GM19397 (cell line): Measurements from ENCODE around the gene PLEKHB2.
"Not testable (repeated sequence)": the region's sequence is repeated elsewhere in the genome, so short reads cannot be mapped to it uniquely, and the experiment has no call there.

ENCODE experiments used
- ATAC-seq: cut with Tn5 transposase; IDR thresholded peaks from one replicate; pipeline ENCODE4 v1.9.1; 2021; ENCODE audit warnings: mild to moderate bottlenecking, moderate library complexity; ENCODE audit not compliant: unreplicated experiment

The PLEKHB2 gene

DNA sequence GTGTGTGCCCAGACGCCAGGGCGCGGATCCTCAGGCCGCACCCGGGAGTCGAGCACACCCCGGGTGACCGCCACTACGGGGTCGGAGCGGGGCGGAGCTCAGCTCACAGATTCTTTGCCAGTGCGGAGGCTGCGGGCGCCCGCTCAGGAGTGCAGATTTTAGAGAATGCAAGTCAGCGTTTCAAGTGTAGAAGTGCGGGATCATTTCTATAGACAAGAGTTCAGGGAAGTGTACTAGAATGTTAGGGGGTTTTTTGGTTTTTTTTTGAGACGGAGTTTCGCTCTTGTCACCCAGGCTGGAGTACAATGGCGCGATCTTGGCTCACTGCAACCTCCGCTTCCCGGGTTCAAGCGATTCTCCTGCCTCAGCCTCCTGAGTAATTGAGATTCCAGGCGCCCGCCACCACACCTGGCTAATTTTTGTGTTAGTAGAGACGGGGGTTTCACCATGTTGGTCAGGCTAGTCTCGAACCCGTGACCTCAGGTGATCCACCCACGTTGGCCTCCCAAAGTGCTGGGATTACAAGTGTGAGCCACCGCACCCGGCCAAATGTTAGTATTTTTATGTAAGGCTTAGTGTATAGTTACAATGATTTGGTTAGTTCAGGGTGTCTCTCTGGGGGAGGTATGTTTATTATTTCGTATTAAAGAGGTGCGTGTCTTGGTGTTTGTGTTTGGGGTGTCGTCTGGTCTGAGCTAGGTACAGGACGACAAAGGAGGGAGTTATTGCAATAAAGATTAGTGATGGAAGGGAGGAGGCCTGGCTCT, 11.3 kb upstream of the PLEKHB2 start:
- peak; percentile 68 for ATAC-seq

DNA sequence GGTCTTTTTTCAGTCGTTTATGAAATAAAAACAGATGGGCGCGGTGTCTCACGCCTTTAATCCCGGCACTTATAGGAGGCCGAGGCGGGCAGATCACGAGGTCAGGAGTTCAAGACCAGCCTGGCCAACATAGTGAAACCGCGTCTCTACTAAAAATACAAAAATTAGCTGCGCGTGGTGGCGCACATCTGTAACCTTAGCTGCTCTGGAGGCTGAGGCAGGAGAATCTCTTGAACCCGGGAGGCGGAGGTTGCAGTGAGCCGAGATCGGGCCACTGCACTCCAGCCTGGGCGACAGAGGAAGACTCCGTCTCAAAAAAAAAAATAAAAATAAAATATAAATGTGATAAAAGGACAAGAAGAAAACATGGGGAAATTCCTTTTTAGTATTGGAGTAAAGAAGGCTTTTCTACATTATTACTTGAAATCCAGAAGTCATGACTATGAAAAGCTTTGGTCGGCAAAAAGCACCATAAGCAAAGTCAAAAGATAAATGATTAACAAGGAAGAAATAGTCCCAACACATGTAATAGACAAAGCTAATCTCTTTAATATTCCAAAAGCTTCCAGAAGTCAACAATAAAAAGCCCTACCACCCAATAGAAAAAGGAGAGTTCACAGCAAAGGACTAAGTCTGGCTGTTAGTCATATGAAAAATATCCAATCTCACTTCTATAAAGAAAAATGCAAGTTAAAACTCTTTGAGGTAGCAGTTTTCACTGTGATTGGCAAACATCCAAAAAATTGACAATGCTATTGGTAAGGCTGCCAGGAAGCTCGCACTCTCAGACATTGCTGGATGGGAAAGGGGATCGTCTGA, 10.5 kb upstream of the PLEKHB2 start:
- no peak for ATAC-seq

DNA sequence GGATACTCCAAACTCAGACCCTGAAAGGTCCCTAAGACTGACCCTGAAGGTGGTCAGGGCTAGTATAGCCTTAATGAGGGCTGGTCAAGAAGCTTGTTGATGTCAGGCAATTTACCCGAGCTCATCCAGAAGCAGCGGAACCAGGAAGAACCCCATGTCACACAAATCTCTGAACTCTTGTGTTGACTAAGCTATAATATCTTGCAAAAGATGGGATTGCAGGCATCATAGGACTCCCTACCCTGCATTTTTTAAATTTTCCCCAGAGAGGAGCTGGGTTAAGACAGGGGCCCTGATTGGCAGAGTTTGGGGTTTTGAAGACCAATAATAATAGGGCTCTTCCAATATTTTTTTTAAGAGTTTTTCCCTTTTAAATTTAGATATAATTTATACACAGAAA, 2.0 kb upstream of the PLEKHB2 start:
- no peak for ATAC-seq

DNA sequence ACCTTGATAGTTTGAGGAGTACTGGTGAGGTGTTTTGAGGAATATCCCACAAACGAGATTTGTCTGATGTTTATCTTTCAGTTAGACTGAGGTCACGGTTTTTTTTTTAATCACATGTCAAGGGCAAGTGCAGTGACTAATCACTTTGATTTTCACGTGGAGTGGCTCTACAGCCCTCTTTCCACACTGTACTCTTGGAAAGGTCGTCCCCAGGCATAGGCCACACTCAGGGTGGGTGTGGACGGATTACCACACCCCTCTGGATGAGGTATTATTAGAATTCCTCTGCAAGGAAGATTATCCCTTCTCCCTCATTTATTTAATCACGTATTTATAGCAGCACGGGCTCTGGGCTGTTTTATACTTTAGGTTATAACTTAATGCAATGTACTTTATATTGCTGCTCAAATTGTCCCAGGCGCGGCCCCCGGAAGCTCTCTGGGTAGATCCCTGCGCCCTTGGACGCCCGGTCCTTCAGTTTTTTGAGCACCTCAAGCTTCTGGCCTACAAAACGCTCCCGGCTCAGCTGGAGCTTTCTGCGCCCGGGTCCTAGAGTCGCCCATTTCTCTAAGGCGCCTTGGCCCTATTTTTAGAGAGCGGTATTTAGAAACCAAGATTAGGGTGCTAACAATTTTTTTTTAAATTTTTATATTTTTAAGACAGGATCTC, 515 bp upstream of the PLEKHB2 start:
- ATAC-seq: peak; percentile 62

DNA sequence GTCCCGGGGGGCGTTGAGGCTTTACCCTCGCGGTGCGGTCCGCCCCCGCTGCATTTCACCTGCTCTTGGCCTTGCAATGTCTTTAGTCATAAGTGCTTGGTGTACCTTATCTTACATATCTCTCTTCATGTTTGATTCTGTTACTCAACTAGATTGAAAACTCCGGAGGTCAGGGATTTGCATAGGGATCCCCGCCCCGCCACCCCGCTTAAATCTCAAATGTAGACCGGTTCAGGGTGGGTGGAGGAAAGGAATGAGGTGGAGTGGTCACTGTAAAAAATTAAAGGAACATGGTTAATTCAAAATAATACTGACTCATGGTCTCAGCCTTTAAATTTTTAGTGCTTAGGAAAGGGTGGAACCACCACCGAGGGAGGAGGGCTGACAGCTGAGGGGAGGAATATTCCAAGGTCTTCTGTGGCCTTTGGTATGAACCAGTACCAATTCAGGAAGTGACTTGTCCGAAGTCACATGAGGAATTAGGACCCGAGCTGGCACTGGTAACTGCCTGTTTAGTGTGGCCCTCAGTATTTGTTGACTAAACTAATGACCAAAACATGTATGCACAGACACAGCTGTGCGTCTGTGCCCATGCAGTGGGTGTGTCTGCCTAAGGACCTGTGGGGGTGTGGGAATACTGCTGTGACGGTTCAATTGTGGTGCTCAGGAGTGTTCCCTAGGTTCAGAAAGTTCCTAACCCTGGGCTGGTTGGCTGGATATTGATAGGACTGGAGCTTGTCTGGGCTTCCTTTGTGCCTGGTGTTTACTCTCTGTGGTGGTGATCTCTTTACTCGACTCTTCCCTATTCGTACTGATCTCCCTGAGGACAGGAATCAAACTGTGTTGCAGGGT, 1.0 kb downstream of the PLEKHB2 start:
- ATAC-seq: peak; percentile 37

DNA sequence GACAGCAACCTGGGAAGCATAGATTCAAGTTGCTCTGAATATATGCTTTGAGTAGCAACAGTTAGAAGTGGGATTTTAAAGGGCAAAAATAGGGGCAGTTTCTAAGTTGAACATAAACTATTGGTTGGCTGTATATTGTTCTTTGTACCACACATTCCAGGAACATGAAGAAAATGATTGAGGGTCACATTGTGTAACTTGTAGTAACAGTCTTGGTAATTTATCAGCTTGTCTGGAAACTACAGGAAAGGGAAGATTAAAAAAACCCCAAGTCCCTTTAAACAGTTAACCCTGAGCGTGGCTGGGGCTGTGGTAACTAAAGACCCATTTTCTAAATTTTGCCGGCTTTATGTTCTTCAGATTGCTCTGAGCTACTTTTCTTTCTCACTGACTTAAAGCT, 7.4 kb downstream of the PLEKHB2 start:
- no peak for ATAC-seq

DNA sequence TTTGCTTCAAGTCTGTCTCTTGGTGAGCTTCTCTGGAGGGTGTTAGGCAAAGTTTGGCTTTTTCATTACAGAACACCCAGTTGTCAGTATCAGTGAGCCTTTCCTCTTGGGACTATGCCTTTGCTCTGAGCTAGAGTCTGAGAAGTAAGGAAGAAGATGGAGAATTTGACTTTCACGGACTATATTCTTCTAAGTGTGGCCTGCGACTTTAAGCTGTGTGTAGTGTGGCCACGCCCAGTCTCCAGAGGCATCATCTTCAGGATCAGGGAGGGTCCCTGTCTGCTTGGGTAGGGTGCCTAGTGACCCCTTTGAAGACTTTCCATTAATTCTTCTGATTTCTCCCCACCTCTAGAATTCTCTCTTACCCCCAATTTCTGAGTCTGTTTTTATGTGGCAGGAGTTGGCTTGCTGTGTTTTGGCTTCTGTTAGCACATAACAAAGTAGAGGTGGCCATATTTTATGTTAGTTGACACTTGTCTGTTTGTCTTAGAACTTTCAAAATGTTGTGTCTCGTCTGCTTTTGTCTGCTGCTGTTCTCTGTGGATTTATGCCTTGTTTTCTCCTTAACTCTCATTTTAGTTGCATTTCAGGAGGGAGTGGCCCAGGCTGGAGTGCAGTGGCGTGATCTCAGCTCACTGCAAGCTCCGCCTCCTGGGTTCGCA, 8.6 kb downstream of the PLEKHB2 start:
- no peak for ATAC-seq

DNA sequence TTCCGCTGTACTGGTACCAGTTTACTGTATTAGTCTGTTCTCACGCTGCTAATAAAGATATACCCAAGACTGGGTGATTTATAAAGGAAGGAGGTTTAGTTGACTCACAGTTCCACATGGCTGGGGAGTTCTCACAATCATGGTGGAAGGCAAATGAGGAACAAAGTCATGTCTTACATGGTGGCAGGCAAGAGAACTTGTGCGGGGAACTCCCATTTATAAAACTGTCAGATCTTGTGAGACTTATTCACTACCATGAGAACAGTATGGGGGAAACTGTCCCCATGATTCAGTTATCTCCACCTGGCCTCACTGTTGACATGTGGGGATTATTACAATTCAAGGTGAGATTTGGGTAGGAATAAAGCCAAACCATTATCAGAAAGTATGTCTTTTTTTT, 9.8 kb downstream of the PLEKHB2 start:
- ATAC-seq: not testable (repeated sequence)

DNA sequence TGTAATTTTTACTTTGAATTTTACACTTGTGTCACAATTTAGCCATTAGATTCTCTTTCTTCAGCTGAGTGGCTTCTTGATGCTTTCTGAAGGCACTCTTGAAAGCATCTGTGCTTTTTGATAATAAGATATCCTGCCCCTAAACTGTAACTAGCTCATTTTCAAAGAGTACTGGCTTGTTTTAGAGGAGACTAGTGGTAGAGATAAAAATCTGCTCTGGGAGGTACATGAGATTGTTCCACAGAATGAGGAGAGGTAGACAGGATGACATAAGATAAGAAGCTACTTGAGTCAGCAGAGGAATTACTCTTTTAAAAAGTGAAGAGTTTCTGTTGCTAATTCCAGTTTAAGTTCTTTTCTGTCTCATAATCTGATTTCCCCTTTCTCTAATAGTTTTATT, 10.6 kb downstream of the PLEKHB2 start:
- ATAC-seq: no peak

DNA sequence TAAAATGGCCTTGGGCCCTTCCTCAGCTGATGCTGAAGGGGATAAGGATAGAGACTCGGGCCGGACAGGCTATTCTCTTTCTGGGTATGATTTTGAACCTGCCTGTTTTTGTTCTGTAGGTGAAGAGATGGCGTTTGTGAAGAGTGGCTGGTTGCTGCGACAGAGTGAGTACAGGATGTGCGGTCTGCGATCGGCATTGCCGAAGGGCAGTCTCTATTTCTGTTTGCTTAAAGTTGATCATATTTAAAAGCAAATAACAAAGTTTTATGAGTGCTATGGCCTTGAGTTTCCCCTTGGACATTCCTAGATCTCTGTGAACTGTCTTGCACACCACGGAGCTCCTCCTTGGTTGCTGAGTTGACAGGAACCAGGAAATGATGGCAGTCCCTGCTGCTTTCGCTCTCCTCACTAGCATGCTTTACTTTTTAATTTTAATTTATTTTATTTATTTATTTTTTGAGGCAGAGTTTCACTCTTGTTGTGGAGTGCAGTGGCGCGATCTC, 15.7 kb downstream of the PLEKHB2 start:
- no peak for ATAC-seq

DNA sequence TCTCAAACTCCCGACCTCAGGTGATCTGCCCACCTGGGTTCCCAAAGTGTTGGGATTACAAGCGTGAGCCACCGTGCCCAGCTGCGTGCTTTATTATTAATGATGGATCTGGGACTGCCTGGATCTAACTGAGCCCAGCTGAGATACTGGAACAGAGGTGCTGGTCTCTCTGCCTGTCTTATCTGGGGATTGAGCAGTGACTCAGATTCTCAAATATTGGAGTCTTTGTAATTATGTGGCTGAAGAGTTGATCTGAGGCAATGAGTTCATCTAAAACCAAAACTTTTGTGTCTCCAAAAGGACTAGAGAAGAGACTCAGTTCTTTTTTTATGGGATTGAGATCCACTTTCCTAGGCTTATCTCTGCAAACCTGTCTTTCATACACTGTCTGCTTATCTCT, 16.3 kb downstream of the PLEKHB2 start:
- no peak for ATAC-seq

DNA sequence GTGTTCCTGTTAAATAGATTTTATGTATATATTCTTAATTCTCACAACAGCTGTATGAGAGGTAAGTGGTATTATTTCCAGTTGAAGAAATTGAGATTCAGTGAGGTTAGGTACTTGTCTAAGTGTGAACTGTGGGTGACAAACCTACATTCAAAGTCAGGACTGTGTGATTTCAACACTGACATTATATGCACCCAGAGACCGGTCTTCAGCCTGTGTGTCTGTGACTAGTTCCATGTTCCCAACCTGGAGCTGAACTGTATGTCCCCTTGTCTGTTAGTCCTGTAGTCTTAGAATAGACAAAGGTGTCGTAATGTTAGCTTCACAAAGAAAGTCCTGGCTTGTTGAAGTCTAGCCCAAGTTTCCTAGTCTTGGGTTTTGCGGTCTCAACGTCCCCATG, 17.4 kb downstream of the PLEKHB2 start:
- no peak for ATAC-seq

DNA sequence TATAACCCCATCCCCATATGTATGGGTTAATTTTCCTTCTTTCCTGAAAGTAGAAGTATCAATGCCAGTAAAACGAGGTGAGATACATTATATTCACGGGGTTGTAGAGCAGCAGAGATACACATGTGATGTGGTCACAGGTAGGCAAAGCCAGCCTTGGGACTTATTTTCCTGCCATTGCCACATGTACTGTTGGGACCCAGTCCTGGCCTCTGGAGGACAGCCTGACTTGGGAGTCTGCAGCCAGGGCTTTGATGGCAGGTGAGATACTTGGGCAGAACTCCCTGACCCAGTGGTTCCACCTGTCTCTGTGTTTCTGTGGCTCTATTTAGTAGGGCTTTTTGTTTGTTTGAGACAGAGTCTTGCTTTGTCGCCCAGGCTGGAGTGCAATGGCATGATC, 18.1 kb downstream of the PLEKHB2 start:
- no peak for ATAC-seq

DNA sequence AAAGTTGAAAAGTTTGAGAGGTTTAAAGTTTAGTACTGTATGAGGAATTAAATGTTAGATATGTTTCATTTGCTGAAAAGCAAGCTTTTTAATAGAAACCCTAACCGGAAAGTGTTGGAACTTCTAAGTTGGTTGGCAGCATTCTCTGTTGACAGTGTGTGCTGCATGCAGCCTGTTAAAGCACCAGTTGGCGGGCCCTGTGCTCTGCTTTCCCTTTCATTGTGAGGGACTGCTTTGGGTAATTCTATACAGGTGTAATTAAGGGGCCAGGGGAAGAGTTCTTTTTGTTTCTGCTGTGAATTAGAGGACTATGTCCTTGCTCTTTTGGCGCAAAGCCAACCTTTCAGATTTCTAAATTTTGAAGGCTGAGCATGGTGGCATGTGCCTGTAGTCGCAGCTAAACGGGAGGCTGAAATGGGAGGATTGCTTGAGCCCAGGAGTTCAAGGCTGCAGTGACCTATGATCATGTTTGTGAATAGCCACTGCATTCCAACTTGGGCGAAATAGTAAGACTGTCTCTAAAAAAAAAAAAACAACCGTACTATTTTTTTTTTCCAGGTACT, 20.1 kb downstream of the PLEKHB2 start:
- no peak for ATAC-seq

DNA sequence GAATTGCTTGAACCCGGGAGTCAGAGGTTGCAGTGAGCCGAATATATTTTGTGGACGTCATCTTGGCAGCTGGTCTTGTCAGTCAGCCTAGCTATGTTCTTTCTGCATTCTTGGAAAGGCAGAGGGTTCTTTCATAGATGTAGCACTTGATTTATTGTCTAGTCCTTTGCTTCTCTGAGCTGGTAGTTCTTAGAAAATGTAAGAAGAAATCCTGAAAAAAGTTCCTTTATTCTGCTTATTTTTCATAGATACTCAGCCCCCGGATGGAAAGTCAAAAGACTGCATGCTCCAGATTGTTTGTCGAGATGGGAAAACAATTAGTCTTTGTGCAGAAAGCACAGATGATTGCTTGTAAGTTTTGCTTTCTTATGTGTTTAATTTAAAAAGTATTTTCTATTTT, 21.3 kb downstream of the PLEKHB2 start:
- ATAC-seq: no peak

DNA sequence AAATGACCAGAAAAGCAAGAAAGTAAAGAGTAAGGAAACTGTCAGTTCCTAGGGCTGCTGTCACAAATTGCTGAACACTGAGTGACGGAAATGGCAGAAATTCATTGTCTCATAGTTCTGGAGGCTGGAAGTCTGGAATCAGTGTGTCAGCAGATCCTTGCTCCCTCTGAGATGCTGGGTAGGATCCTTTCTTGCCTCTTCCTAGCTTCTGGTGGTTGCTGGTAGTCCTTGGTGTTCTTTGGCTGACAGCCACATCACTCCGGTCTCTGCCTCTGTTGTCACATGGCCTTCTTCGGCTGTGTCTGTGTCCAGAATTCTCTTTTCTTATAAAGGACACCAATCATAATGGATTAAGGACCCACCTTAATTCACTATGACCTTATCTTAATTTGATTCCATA, 21.9 kb downstream of the PLEKHB2 start:
- ATAC-seq: no peak

DNA sequence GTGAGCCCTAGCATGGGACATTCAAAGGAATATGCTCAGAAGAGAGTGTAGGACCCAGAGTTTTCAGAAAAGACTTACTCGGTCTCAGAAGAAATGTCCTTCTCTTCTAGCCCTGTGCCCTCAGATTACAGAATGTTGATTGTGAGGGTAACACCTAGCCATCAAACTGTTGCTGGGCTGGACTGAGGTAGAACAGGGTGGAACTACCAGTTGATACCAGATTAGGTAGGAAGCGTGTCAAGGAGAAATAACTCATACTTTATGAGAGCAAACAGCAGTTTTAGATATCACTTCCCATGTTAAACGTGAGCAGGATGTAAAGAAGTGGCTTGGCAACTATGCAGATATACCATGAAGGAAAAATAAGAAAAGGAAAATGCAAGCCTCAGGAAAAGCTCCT, 22.8 kb downstream of the PLEKHB2 start:
- no peak for ATAC-seq

DNA sequence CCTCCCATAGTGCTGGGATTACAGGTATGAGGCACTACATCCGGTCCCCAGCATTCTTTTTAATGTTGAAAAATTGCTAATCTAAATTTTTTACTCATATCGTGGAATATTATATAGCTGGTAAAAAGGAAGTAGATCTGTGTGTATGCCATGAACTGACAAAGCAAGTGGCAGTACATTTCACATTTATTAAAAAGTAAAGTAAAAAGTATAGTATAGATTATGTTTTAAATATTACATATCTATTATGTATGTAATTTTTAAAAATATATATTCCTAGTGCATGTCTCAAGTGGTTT, 25.1 kb downstream of the PLEKHB2 start:
- no peak for ATAC-seq

DNA sequence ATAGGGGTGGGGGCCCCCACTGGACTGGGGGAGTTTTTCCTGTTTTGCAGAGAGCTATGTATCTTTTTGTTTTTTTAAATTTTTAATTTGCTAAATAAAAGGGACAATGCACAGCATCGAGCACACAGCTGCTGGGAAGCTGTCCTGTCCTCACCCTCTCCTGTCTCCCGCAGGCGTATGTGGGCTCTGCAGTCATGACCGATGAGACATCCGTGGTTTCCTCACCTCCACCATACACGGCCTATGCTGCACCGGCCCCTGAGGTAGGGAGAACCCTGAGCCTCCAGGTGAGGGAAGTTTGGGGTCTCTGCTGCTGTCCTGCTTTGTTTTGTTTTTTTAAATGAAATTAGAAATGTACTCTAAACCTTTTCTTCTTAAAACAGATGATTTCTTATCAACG, 27.6 kb downstream of the PLEKHB2 start:
- ATAC-seq: no peak

DNA sequence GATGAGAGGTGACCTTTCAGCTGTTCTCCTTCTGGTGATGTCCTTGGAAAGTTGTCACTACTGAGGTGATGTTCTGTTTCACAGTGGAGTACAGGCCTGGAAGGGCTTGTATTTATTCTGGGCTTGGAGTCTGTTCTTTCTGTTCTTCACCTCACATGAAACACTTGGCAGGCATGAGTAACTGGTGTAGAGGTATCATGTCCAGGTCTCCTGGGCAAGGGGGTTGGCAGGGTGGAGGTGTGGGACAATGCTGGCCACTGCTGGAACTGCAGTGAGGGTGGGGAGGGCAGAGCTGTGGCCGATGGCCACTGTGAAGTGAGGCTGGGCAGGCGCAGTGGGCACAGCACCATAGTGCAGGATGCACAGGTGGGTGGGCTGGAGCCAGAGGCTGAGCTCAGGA, 35.4 kb downstream of the PLEKHB2 start:
- no peak for ATAC-seq
